Activated CD4-positive, CD25-positive, alpha-beta regulatory T cell treated with anti-CD3 and anti-CD28 coated beads, Interleukin-2, amount 50 U/mL, for 72 hours (primary cell): ENCODE results near the gene FAM13C.
"Not testable (repeated sequence)": the region's sequence is repeated elsewhere in the genome, so short reads cannot be mapped to it uniquely, and the experiment has no call there.

Experiments
- DNase-seq: peaks from one replicate; pipeline ENCODE4 v3.0.0; 2021

FAM13C gene

DNA sequence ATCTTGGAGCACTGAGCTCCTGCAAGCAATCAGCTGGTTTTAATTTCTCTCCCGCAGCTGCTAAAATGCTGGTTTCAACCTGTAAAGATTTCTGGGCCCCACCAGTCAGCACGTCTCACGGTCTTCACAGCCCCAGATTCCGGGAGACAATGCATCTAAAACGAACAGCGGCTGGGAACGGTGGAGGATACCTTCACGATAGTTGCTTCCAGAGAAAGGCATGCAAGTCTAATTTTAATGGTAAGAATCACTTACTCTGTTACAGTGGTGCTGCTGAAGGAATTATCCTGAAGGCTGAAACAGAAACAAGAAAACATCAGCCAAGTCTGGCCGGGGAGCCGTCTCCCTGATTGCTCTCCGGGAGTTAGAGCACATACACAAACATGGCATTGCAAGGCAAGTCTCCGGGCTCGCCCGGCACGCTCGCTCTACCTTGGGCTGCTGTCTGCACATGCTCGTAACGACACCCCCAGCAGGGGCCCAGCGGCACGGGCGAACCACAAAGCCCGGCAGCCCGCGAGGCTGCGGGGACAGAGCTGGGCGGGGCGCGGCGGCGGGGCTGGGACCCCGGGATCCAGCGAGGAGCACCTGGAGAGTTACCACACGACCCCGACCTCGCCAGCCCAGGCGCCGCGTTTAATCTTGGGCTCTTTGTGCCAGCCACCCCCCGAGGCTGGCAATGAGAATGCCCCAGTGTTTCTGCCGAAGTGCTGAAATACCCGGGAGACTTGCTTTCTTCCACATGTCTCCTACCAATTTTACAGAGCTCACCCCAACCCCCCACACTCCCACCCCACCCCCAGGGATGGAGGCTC, at the start of gene FAM13C:
TSS of gene FAM13C (minus strand) at position 406 of the 815 bp plus-strand sequence. CDS start at position 317, 89 bp downstream.
- peak; percentile 23 for DNase-seq

DNA sequence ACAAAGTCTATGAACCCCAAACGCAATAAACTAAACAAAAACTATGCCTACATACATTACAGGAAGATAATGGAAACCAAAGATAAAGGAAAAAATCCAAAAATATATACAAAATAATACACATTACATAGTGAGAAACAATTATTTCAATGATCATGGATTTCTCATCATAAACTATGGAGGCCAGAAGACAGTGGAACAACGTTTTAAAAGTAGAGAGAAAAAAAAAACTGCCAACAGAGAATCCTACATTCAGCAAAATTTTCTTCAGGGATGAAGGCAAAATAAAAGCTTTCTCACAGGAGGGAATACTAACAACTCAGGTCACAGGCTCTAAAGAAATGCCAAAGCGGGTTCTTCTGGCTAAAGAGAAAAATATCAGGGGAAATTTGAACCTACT, 42.9 kb upstream of the FAM13C start:
- no peak for DNase-seq

DNA sequence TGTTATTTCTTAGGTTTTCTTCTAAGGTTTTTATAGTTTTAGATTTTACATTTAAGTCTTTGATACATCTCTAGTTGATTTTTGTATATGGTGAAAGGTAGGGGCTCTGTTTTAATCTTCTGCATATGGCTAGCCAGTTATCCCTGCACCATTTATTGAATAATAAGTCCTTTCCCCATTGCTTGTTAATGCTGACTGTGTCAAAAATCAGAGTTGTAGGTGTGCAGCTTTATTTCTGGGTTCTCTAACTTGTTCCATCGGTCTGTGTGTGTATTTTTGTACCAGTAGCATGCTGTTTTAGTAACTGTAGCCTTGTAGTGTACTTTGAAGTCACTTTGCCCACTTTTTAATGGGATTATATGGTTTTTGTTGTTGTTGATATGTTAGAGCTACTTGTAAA, 37.9 kb upstream of the FAM13C start:
- no peak for DNase-seq

- not testable (repeated sequence) for DNase-seq
Measured at GRCh38 chr10:59399329-59399728, 37.0 kb upstream of the FAM13C start.

DNA sequence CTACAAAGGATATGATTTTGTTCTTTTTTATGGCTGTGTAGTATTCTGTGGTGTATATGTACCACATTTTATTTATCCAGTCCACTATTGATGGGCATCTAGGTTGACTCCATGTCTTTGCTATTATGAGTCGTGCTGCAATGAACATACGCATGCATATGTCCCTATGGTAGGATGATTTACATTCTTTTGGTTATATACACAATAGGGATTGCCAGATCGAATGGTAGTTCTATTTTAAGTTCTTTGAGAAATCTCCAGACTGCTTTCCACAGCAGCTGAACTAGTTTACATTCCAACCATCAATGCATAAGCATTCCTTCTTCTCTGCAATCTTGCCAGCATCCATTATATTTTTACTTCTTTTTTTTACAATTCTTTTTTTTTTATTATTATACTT, 35.6 kb upstream of the FAM13C start:
- no peak for DNase-seq

DNA sequence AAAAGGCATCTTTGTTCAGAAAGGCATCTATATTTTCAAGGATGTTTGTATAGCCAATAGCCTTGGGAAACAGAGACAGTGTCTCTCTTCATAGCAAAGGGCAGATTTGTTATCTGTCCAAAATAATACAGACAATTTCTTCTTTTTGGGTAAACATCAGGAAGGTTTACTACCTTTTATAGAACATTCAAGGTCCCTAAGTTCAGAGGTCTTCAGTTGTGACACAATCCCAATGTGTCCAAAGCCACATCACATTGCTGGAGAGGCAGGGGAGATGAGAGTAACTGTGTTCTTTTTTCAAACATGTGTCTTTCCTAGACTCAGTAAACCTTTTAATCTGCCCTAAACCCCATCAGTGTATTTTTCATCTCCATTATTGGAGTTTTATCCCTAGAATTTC, 33.6 kb upstream of the FAM13C start:
- DNase-seq, result no peak

GRCh38 chr10:59393349-59393748, 31.0 kb upstream of the FAM13C start:
- DNase-seq, result no peak

- DNase-seq, result no peak
Measured at GRCh38 chr10:59391060-59391459, 28.7 kb upstream of the FAM13C start.

GRCh38 chr10:59388671-59388976, 26.3 kb upstream of the FAM13C start:
- DNase-seq, result no peak

GRCh38 chr10:59387951-59388670, 25.8 kb upstream of the FAM13C start:
- no peak for DNase-seq

DNA sequence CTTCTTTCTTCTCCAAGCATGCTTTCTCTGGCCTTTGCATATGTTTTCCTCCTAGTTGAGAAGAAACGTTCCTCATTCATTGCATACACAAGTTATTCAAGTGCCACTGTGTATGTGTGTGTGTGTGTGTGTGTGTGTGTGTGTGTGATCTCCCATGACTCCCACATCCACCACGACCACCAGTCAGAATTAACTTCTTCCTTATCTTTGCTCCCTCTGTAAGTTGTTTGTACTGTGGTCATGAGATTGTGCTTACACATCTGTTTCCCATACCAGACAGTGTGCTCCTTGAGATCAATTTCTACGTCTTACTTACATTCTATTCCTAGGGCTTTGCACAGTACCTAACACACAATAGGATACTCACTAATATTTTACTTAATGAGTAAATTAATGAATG, 22.4 kb upstream of the FAM13C start:
- no peak for DNase-seq

GRCh38 chr10:59383908-59384307, 21.6 kb upstream of the FAM13C start:
- no peak for DNase-seq

DNA sequence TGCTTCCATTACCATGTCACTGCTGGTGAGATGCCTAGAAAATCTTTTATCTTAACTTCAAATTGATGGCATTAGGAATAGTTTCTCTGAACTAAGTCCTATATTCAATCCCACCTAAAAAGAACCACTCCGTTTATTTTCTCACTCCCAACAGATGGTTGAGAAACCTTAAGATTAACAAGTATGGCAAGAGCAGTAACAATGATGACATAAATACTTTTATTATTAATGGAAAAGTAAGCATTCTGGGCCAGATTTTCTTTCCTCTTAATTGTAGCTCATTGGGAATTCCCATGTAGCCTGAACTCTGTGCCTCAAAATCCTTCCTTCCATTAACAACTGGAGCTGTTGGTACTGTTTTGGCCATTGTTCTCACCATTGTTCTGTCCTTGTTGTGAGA, 21.1 kb upstream of the FAM13C start:
- no peak for DNase-seq

DNA sequence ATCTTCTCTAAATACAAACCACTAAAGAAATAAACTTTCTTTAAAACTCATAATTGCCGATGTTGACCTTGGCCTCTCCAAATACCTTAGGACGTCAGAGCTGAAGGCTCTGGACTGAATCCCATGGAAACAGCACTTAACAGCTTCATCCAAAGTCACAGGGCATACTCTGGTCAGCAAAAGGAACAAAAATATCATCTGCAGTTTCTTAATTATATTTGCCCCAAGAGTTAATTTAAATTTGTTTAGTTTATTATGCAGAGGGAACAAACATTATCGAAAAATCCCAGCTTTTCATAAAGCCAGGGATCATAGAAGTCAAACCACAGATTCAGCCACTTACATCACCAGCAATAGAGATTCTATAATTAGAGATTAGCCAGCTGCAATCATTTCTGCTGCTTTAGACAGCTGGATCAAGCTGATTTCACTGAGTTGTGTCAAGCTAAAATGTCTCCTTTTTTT, 20.5 kb upstream of the FAM13C start:
- no peak for DNase-seq

GRCh38 chr10:59381687-59382086, 19.3 kb upstream of the FAM13C start:
- no peak for DNase-seq

- DNase-seq, result no peak
Measured at GRCh38 chr10:59376846-59377245, 14.5 kb upstream of the FAM13C start.

DNA sequence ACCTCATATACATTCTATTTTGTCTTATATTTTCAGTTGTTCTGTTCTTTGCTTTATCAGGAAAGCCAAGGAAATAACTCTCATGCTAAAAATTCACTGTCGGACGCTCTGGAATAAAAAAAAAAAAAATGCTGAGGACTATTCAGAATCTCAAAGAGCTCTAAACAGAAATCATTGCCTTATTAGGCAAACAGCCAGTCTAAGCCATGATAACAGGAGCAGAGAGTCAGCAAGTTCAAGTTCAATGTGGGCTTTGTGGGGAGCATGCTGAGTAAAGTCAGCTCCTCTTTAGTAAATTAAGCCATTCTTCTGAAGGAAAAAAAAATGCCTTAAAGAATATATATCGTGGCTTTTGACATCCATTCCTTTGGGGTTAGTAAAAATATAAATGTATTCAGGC, 13.6 kb upstream of the FAM13C start:
- no peak for DNase-seq

DNA sequence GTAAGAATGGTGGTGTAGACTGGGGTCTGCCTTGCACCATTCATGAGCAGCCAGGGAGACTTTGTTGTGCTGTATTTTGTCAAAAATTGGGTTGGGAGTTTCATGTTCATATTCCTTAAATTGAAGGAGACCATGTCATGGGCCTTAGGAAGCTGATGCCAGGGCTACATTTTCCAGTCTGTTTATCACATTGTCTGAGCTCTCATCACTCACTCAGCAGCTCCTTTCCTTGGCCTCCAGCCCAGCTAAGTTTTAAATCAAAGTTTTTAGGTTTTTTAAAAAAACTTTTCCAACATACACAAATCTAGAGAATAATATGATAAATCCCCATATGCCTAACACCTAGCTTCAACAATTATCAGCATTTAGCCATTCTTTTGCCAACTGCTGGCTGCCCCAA, 12.6 kb upstream of the FAM13C start:
- no peak for DNase-seq

DNA sequence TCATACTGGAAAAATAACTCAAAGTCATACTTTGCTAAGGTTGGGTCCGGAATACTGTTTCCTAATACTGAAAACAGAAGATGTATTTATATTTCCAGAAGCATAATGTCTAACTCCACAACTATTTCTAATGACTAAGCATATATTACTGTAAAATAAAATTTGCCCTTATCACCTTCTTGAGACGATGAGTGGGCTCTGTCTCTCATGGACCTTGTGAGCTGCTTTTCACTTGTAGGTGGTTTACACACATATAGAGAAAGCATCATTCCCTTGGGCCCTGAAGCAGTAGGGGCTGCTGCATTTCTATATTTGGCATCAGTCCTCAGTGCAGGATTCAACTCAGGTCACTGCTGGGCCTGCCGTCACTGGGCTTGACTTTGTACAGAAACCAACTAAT, 10.7 kb upstream of the FAM13C start:
- no peak for DNase-seq

GRCh38 chr10:59372543-59372942, 10.2 kb upstream of the FAM13C start:
- no peak for DNase-seq

GRCh38 chr10:59366290-59366689, 3.9 kb upstream of the FAM13C start:
- DNase-seq, result no peak

DNA sequence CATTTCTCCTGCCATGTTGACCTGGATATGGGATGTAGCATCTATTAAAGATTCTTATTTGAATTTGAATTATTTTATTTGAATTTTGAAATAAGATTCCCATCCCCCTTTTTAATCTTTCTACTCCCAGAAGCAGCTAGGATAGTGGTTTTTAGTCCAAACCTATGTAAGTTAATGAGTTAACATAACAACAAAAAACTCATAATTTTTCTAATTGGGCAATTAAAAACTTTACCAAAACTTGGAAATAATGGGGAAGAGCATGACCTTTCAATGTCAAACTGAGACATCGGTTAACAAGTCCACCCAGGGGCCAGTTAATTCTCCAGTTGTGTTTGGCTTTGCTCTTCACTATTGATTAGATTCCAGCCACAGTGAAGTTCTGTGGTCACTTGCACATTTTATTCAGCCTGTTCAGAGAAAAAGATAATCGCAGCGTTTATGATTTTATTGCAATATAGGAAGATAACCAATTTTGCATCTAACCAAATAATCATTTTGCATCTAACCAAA, 1.2 kb upstream of the FAM13C start:
- DNase-seq, result no peak

- no peak for DNase-seq
Measured at GRCh38 chr10:59362959-59363381, 621 bp upstream of the FAM13C start.

DNA sequence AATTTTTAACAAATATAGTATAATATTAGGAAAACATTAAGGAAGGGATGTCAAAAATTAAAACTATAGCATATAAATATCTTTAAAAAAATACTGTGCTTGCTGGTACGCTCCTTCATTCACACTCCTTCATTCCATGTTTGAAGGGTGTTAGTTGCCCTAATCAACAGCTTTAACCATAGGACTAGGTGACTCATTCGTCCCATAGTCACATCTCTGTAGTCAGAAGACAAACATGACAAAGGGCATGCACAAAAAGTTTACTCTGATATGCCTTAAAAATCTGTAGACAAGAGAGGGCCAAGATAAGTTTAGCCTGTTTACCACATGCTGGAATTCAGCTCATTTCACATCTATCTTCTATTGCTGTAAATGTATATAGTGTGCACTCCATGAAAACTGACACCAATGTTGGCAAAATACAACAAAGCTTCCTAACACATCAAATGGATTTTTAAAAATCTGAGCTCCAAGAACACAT, 646 bp downstream of the FAM13C start:
- DNase-seq, result no peak
